ENCODE results near the gene TMEM259.

TMEM259 gene

GRCh38 chr19:982567-983170, 38.3 kb downstream of the TMEM259 start:
- DNase-seq: peak; percentile 64

GRCh38 chr19:980133-980998, 40.6 kb downstream of the TMEM259 start:
- no peak for DNase-seq

- DNase-seq: no peak
Observed at GRCh38 chr19:979318-979741, 41.6 kb downstream of the TMEM259 start.

- no peak for DNase-seq
Observed at GRCh38 chr19:977058-977464, 43.9 kb downstream of the TMEM259 start.

GRCh38 chr19:976476-976875, 44.4 kb downstream of the TMEM259 start:
- DNase-seq: peak; percentile 78

- no peak for DNase-seq
Observed at GRCh38 chr19:974564-975257, 46.2 kb downstream of the TMEM259 start.

- no peak for DNase-seq
Observed at GRCh38 chr19:973726-974563, 47.0 kb downstream of the TMEM259 start.

- DNase-seq: no peak
Observed at GRCh38 chr19:972281-972680, 48.6 kb downstream of the TMEM259 start.

- no peak for DNase-seq
Observed at GRCh38 chr19:971795-972194, 49.1 kb downstream of the TMEM259 start.

- DNase-seq: no peak
Observed at GRCh38 chr19:970695-971094, 50.2 kb downstream of the TMEM259 start.

- no peak for DNase-seq
Observed at GRCh38 chr19:966485-967088, 54.3 kb downstream of the TMEM259 start.

GRCh38 chr19:964761-965694, 55.9 kb downstream of the TMEM259 start:
- DNase-seq: peak; percentile 30

- DNase-seq: no peak
Observed at GRCh38 chr19:964116-964520, 56.8 kb downstream of the TMEM259 start.

GRCh38 chr19:963486-963951, 57.4 kb downstream of the TMEM259 start:
- DNase-seq: no peak

GRCh38 chr19:962683-963400, 58.1 kb downstream of the TMEM259 start:
- no peak for DNase-seq

GRCh38 chr19:961866-962620, 58.9 kb downstream of the TMEM259 start:
- DNase-seq: no peak

- no peak for DNase-seq
Observed at GRCh38 chr19:960601-960938, 60.4 kb downstream of the TMEM259 start.

GRCh38 chr19:960020-960419, 60.9 kb downstream of the TMEM259 start:
- no peak for DNase-seq
